Measurements from ENCODE around the gene GNAQ.

The GNAQ gene

GRCh38 chr9:77982581-77983319 lies 48.9 kb downstream of the GNAQ start:
- DNase-seq, result no peak
- intact Hi-C loops (cut with DNase I), result no loop called here

GRCh38 chr9:77981907-77982306 lies 49.7 kb downstream of the GNAQ start:
- DNase-seq, result no peak
- intact Hi-C loops (cut with DNase I), result no loop called here

GRCh38 chr9:77981332-77981731 lies 50.3 kb downstream of the GNAQ start:
- intact Hi-C loops (cut with DNase I), result no loop called here

GRCh38 chr9:77980622-77981021 lies 51.0 kb downstream of the GNAQ start:
- intact Hi-C loops (cut with DNase I), result no loop called here
- DNase-seq, result no peak

More at GRCh38 chr9:77981332-77981731, 50.3 kb downstream of the GNAQ start:
- peak in 6 of 42 donors; percentile 15 to 47 (median 26) for DNase-seq

DNA sequence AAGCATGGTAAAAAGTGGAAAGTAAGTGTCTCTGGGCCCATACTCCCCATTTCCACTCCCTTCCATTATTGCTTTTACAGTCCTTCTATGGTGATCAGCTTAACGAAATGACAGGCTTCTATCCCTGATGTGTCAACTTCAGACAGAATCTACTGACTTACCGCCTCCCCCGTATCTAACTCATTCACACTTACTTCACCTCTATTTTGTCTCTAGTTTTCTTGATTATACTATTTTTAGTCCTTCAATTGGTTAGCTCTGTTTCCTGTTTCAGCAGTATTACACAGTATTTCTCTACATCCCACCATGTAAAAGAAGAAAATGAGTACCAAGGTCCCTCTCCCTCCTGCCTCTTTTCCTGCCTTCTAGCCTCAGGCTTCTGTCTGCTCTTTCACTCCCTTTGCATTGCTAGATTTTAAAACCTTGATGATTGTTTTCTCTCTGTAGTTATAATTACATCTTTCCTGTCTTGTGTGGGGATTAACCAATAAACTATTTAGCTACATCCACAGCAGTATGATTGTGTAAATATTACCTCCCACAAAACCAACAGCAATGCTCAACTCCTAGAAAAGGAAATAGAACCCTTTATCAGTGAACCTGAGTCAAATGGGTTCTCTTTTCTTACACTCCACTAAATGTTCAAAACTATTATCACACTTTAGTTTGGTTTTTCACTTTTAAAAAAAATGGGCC lies 53.4 kb downstream of the GNAQ start:
- intact Hi-C loops (cut with DNase I), result loop anchor here (10.0 kb wide), 1 partner anchor 237 kb away; no protein-coding TSS in a partner anchor
- no peak for DNase-seq

DNA sequence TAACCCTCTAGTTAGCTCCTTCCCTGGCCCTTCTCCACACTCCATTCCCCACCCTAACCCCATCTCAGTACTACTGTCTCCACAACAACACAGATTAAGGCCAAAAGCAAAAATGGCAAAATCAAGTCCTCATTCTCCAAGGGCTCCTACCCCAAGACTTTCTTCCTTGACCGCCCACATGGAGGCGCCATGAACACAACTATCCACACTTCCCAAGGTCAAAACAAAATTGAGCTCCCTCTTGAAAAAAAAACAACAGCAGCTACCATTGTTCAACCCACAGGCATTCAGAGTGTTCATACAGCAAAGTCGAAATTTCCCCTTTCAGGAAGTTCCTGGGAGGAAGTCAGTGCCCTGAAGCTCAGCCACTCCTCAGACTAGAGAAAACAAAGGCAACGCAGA lies 54.4 kb downstream of the GNAQ start:
- DNase-seq, result peak in 41 of 42 donors; percentile 33 to 89 (median 71)

GRCh38 chr9:77975806-77976205 lies 55.8 kb downstream of the GNAQ start:
- intact Hi-C loops (cut with DNase I), result loop anchor here (2.0 to 10.0 kb wide), 2 partner anchors 59 to 239 kb away; no protein-coding TSS in a partner anchor
- DNase-seq, result no peak

More for the DNA sequence above, 54.4 kb downstream of the GNAQ start:
- intact Hi-C loops (cut with DNase I), result loop anchor here (2.0 to 10.0 kb wide), 2 partner anchors 58 to 238 kb away; no protein-coding TSS in a partner anchor

DNA sequence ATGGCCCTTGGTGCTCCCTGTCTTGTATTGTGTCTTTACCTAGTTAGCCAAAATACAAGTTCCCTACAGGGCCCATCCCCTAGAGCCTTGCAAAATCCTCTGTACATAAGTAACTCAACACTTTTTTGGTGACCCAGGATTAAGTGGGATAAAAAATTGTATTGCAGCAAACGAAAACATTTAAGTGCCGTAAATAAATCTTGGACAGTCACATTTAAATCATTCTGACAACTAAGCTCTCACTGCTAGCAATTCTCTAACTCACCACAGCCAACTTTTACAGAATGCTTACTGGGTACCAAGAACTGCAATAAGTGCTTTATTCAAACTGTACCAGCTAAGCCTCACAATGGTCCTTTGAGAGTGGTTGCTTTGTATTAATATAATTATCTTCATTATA lies 56.6 kb downstream of the GNAQ start:
- intact Hi-C loops (cut with DNase I), result loop anchor here (10.0 kb wide), 1 partner anchor 240 kb away; no protein-coding TSS in a partner anchor
- DNase-seq, result no peak

DNA sequence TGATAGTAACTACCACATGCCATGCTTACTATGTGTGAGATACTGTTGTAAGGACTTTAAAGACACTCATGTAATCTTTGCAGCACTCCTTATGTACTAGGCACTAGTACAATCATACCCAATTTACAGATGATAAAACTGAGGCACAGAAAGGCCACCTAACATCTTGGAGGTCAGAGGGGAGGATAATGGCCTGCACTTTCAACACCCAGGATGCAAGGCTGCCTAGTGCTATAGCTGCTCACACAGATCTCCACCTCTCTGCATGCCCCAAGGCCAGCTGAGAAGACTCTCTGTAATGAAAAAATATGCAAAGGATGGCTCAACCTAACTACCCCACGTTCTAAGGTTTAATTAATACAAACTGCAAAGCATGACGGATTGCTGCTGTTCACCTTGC lies 57.2 kb downstream of the GNAQ start:
- DNase-seq, result no peak
- intact Hi-C loops (cut with DNase I), result loop anchor here (10.0 kb wide), 1 partner anchor 240 kb away; no protein-coding TSS in a partner anchor

- DNase-seq, result no peak
- intact Hi-C loops (cut with DNase I), result no loop called here
Measured at GRCh38 chr9:77969083-77969482, 62.5 kb downstream of the GNAQ start.

- DNase-seq, result no peak
- intact Hi-C loops (cut with DNase I), result no loop called here
Measured at GRCh38 chr9:77968506-77968905, 63.1 kb downstream of the GNAQ start.

GRCh38 chr9:77966718-77967117 lies 64.9 kb downstream of the GNAQ start:
- intact Hi-C loops (cut with DNase I), result no loop called here
- DNase-seq, result peak in 3 of 42 donors; percentile 19 to 58 (median 39)

DNA sequence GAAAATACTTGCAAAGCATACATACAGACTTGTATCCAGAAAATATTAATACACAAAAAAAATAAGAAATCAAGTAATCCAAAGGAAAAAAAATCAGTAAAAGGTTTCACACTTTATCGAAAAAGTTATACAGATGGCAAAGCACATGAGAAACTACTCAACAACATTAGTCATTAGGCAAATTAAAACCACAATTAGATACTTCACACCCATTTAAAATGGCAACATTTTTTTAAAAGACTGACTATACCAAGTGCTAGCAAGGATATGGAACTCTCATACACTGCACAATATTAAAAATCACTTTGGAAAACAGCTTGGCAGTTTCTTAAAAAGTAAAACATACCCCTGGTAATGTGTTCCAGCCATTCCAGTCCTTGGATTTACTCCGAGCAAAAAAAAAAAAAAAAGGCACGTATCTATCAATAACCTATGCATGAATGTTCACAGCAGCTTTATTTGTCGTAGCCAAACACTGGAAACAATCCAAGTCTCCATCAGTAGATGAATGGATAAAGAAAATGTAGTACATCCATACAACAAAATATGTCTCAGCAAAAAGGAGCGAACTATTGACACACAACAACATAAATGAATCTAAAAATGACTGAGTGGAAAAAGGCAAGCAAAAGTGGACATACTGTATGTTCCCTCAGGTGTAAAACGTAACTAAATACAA lies 66.0 kb downstream of the GNAQ start:
- intact Hi-C loops (cut with DNase I), result no loop called here
- no peak for DNase-seq

DNA sequence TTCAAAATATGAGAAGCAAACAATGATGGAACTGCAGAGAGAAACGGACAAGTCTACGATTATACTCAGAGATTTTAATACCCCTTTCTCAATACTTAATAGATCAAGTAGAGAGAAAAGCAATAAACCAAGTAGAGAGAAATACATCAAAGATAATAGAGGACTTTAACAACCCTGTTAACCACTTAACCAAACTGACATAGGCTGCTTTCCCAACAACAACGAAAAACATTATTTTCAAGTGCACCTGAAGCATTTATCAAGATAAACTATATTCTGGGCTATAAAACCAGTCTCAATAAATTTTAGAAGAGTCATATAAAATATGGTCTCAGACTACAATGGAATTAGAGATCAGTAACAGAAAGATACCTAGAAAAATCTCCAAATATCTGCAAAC lies 67.4 kb downstream of the GNAQ start:
- DNase-seq, result no peak
- intact Hi-C loops (cut with DNase I), result no loop called here

DNA sequence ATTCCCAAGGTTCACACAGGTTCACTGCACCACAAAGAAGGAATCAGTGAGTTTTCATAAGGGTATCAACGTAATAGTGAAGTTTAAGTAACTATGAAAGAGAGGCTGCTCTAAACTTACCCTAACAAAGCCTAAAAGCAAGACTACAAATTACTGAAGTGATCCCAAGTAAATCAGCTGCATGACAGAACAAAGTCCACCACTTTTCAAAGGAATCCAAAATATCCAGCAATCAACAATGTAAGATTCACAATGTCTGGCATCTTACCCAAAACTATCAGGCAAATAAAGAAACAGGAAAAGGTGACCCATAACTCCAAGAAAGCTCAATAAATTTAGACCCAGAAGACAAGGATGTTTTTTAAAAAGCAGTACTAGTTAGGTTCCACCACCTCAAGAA lies 70.1 kb downstream of the GNAQ start:
- DNase-seq, result no peak
- intact Hi-C loops (cut with DNase I), result no loop called here

GRCh38 chr9:77960356-77961153 lies 71.1 kb downstream of the GNAQ start:
- intact Hi-C loops (cut with DNase I), result no loop called here
- no peak for DNase-seq

DNA sequence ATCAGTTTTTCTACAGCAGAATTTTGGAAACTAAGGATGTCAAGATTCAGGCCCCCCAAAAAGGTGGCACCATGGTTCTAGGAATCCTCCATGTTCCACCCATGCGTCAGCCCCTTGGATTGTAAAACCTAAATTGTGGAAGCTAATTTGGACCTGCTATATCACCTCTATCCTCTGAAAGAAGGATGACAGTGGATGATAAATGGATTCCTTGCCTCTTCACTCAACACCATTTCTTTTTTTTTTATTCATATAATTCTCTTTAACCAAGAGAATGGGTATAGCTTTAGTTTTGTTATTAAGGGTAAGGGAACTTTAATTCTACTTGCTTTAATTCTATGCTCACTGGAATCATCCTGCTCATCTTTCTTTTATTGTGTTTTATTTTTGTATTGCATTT lies 71.8 kb downstream of the GNAQ start:
- intact Hi-C loops (cut with DNase I), result no loop called here
- DNase-seq, result no peak

- no peak for DNase-seq
- intact Hi-C loops (cut with DNase I), result no loop called here
Measured at GRCh38 chr9:77957652-77958051, 74.0 kb downstream of the GNAQ start.

GRCh38 chr9:77956555-77956954 lies 75.1 kb downstream of the GNAQ start:
- no peak for DNase-seq
- intact Hi-C loops (cut with DNase I), result no loop called here
